GM23338 (cell line): Measurements from ENCODE around the gene TMEM178B. TPM values are rescaled to one million over a fixed set of nuclear protein-coding genes. Genes with fewer than 3 reads are reported as not detected.

ENCODE experiments used
- ATAC-seq: fragments of 200-7000 bp; cut with Tn5 transposase; 3 replicates; pipeline ENCODE4 v1.9.1; 2020
- DNase-seq: peaks from one replicate; pipeline ENCODE4 v3.0.0-alpha.2; 2015; ENCODE audit warnings: low spot score
- H2AFZ ChIP-seq: fragments of 200-600 bp; sonication (generic); 2 replicates; pipeline ENCODE4 v1.8.0; 2016; ENCODE audit warnings: antibody characterized with exemption, mild to moderate bottlenecking, moderate library complexity
- H3F3A ChIP-seq: fragments of 200-600 bp; sonication (generic); replicated peaks from 2 replicates; pipeline ENCODE4 v1.8.0; 2017; ENCODE audit warnings: antibody characterized with exemption, mixed run types, low read depth
- H3K27ac ChIP-seq: fragments of 200-600 bp; sonication (generic); 2 replicates; pipeline ENCODE4 v1.6.1; 2016; ENCODE audit warnings: low read depth
- H3K27me3 ChIP-seq: fragments of 200-600 bp; sonication (generic); 2 replicates; pipeline ENCODE4 v1.8.0; 2016; ENCODE audit warnings: mild to moderate bottlenecking, mixed run types, moderate library complexity; ENCODE audit not compliant: insufficient read depth
- H3K36me3 ChIP-seq: fragments of 200-600 bp; sonication (generic); 2 replicates; pipeline ENCODE4 v1.8.0; 2016; ENCODE audit warnings: mild to moderate bottlenecking; ENCODE audit not compliant: insufficient read depth
- H3K4me1 ChIP-seq: fragments of 200-600 bp; sonication (generic); 2 replicates; pipeline ENCODE4 v1.8.0; 2016; ENCODE audit warnings: mild to moderate bottlenecking, moderate library complexity; ENCODE audit not compliant: insufficient read depth
- H3K4me2 ChIP-seq: fragments of 200-600 bp; sonication (generic); 2 replicates; pipeline ENCODE4 v1.7.1; 2017; ENCODE audit warnings: mixed run types
- H3K4me3 ChIP-seq: fragments of 200-600 bp; sonication (generic); 2 replicates; pipeline ENCODE4 v1.6.1; 2016; ENCODE audit warnings: mixed run types
- H3K79me2 ChIP-seq: fragments of 200-600 bp; sonication (generic); replicated peaks from 2 replicates; pipeline ENCODE4 v1.8.0; 2017; ENCODE audit warnings: mild to moderate bottlenecking; ENCODE audit not compliant: insufficient read depth
- H3K9me2 ChIP-seq: fragments of 200-600 bp; sonication (generic); 2 replicates; pipeline ENCODE4 v1.8.0; 2017; ENCODE audit not compliant: insufficient read depth
- H4K20me1 ChIP-seq: fragments of 200-600 bp; sonication (generic); replicated peaks from 2 replicates; pipeline ENCODE4 v1.8.0; 2017; ENCODE audit warnings: mild to moderate bottlenecking; ENCODE audit not compliant: insufficient read depth
- H3K27ac Mint-ChIP-seq: 2 replicates; pipeline ENCODE4 v1.8.0; 2020; ENCODE audit warnings: inconsistent platforms, mild to moderate bottlenecking, moderate library complexity, mixed read lengths
- H3K27me3 Mint-ChIP-seq: 3 replicates; pipeline ENCODE4 v1.8.0; 2022; ENCODE audit warnings: low read depth, mild to moderate bottlenecking, moderate library complexity, mixed read lengths, inconsistent platforms; ENCODE audit not compliant: insufficient read depth, poor library complexity
- H3K36me3 Mint-ChIP-seq: 3 replicates; pipeline ENCODE4 v1.8.0; 2021; ENCODE audit warnings: low read depth, mild to moderate bottlenecking, inconsistent platforms, moderate library complexity, mixed read lengths
- H3K4me1 Mint-ChIP-seq: 3 replicates; pipeline ENCODE4 v1.8.0; 2020; ENCODE audit warnings: mild to moderate bottlenecking, inconsistent platforms, mixed read lengths
- H3K4me3 Mint-ChIP-seq: 3 replicates; pipeline ENCODE4 v1.8.0; 2021; ENCODE audit warnings: moderate library complexity, mild to moderate bottlenecking, inconsistent platforms, mixed read lengths
- H3K9me3 Mint-ChIP-seq: 3 replicates; pipeline ENCODE4 v1.8.0; 2020; ENCODE audit warnings: moderate library complexity, mild to moderate bottlenecking, inconsistent platforms, mixed read lengths
- CREB1 ChIP-seq: fragments of 250-450 bp; sonication (Bioruptor Pico); IDR thresholded peaks from 2 replicates; pipeline ENCODE4 v1.5.0; 2020; ENCODE audit warnings: low read depth, mild to moderate bottlenecking, moderate library complexity
- CTCF ChIP-seq, 2 experiments: fragments of 200-600 bp in 1 of 2; sonication (generic) in 1 of 2; conservative IDR thresholded peaks; 2 replicates each; pipeline versions ENCODE4 v1.5.1 to v1.6.1; 2016 to 2017; ENCODE audit warnings: antibody characterized with exemption in 2 of 2, low read depth in 2 of 2, mild to moderate bottlenecking in 2 of 2, moderate library complexity in 1 of 2
- EZH2 ChIP-seq: fragments of 200-600 bp; sonication (generic); IDR thresholded peaks from one replicate; pipeline ENCODE4 v1.8.0; 2017; ENCODE audit warnings: antibody characterized with exemption, mild to moderate bottlenecking, low read depth; ENCODE audit not compliant: unreplicated experiment
- EZH2phosphoT487 ChIP-seq: fragments of 200-600 bp; sonication (generic); IDR thresholded peaks from one replicate; pipeline ENCODE4 v1.8.1; 2018; ENCODE audit warnings: antibody characterized with exemption; ENCODE audit not compliant: unreplicated experiment
- JUNB ChIP-seq: IDR thresholded peaks from one replicate; pipeline ENCODE4 v1.6.1; 2016; ENCODE audit warnings: antibody characterized with exemption; ENCODE audit not compliant: unreplicated experiment
- NANOG ChIP-seq: IDR thresholded peaks from 2 replicates; pipeline ENCODE4 v1.6.1; 2016; ENCODE audit warnings: antibody characterized with exemption, borderline replicate concordance
- POLR2AphosphoS5 ChIP-seq: IDR thresholded peaks from 2 replicates; pipeline ENCODE4 v1.6.1; 2016; ENCODE audit warnings: antibody characterized with exemption, low read depth
- REST ChIP-seq: IDR thresholded peaks from one replicate; pipeline ENCODE4 v1.6.1; 2018; ENCODE audit warnings: antibody characterized with exemption; ENCODE audit not compliant: unreplicated experiment
- STAT1 ChIP-seq: IDR thresholded peaks from one replicate; pipeline ENCODE4 v1.6.1; 2016; ENCODE audit warnings: antibody characterized with exemption; ENCODE audit not compliant: unreplicated experiment
- ZNF114 ChIP-seq: fragments of 250-450 bp; sonication (Bioruptor Pico); IDR thresholded peaks from 2 replicates; pipeline ENCODE4 v1.5.0; 2020; ENCODE audit warnings: mild to moderate bottlenecking, moderate library complexity
- polyA plus RNA-seq: library from polyadenylated mRNA; unstranded; fragments of >200 nt; fragmentation: Nextera tagmentation; extraction: Ambion mirVana; gene quantifications from 2 replicates; pipeline ENCODE4 v1.2.1, GENCODE V29; 2016
- total RNA-seq: library from RNA; depleted of rRNA; stranded (reverse); fragments of >200 nt; shearing (Covaris generic); gene quantifications from 2 replicates; pipeline ENCODE4 v1.2.3, GENCODE V29; 2014

The TMEM178B gene
- total and polyA plus RNA-seq, 2 experiments from 2014 or later = 4.9 to 15.6 TPM

- TF ChIP-seq REST = no peak
- no peak for TF ChIP-seq NANOG
- no peak for TF ChIP-seq EZH2phosphoT487
- no peak for TF ChIP-seq JUNB
- no peak for TF ChIP-seq CTCF (conservative IDR thresholded peaks at IDR 0.05; ENCODE audit: low read depth in 2 of 2)
- no peak for TF ChIP-seq CREB1 (CRISPR knock-in tag)
- TF ChIP-seq ZNF114 (CRISPR knock-in tag) = no peak
- TF ChIP-seq EZH2 = no peak
- no peak for TF ChIP-seq POLR2AphosphoS5
- no peak for TF ChIP-seq STAT1
These were observed 371.1 kb downstream of the TMEM178B start (continued) for GRCh38 chr7:141444961-141445360.

- peaks cover 10% of the 10 kb centered on the region for H3K27me3 Mint-ChIP-seq
- H3K27ac Mint-ChIP-seq = no peak overlapping the region
- no peaks in the 10 kb centered on the region for H3K9me3 Mint-ChIP-seq
- Histone ChIP-seq H2AFZ (no peak overlapping the region), H4K20me1 (no peaks in the 10 kb centered on the region), H3K79me2 (no peaks in the 10 kb centered on the region), H3K4me2 (no peak overlapping the region), H3K27ac (no peak overlapping the region), H3K9me2 (peaks cover 1% of the 10 kb centered on the region), H3K4me3 (no peak overlapping the region), H3K4me1 (no peaks in the 10 kb centered on the region), H3F3A (no peaks in the 10 kb centered on the region), H3K36me3 (no peaks in the 10 kb centered on the region), H3K27me3 (no peaks in the 10 kb centered on the region)
- H3K36me3 Mint-ChIP-seq = no peaks in the 10 kb centered on the region
- no peak overlapping the region for H3K4me3 Mint-ChIP-seq
- no peaks in the 10 kb centered on the region for H3K4me1 Mint-ChIP-seq
- ATAC-seq (no peak), DNase-seq (no peak)
- TF ChIP-seq REST (peak; percentile 51), CREB1 (CRISPR knock-in tag) (no peak)
These were observed 377.4 kb downstream of the TMEM178B start for GRCh38 chr7:141451232-141451631.
